ENCODE data around the gene MED25.

DNA sequence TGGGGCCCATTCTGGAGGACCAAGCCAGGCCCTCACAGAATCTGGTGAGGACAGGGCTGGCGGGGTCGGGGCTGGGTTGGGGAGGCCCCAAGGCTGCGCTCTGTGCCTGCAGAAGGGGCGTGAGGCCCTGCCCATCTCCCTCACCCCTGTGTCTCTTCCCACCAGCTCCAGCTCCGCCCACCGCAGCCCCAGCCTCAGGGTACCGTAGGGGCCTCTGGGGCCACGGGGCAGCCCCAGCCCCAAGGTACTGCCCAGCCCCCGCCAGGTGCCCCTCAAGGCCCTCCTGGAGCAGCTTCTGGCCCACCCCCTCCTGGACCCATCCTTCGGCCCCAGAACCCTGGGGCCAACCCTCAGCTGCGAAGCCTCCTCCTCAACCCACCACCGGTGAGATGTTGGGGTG is 17.5 kb downstream of the MED25 start:
- no peak for TF ChIP-seq POLR2A (IDR thresholded peaks at IDR 0.05; ENCODE audit: low read depth, low read length)
- TF ChIP-seq POLR2AphosphoS5 (IDR thresholded peaks at IDR 0.05; ENCODE audit: low read depth, low read length): no peak
- TF ChIP-seq PAX5 (IDR thresholded peaks at IDR 0.05; ENCODE audit: insufficient read depth, low read length, severe bottlenecking): no peak
- no peak for TF ChIP-seq TAF1 (IDR thresholded peaks at IDR 0.05; ENCODE audit: low read depth, low read length)
- no peak for TF ChIP-seq SPI1 (IDR thresholded peaks at IDR 0.05; ENCODE audit: low read depth, low read length)
